ENCODE data around the gene GSDMA.

Gene GSDMA

DNA sequence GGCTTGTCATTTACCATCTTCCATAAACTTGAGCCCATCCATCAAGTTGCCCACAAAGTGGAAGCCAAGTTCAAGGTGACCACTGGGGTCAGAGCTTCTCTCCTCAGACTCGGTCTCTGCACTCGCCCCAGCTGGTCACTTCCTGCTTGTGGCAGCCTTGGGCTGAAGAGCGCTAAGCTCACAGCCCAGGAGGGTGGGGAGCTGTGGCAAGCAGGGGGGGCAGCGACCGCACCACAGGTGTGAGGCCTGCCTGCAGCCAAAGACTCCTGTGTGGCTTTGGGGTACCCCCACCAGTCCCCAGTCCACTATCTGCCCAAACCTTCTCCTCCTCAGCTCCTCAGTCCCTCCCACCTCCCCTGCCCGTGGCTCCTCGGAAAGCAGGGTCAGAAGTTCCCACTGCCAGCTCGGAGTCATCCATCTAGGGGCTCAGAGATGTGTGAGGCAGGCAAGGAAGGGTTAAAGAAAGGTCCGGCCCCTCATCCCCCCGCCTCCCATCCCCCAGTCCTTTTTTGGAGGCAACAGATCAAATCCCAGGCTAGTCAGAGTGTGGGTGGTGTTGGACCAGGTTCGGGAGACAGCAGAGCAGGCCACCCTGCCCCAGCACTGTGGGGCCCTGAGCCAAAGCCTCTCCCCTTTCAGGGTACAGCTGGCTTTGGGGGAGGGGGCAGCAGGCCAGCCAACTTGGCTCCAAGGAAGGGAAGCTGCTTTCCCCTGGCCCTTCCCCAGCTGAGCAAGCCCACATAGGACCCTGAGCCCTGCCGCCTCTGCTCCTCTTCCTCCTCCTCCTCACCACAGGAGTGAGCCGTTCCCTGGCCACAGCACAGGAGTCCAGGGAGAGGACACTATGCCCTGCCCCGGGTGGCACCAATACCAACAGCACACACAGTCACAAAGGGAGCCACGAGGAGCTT is 55.7 kb downstream of the GSDMA start:
- Histone ChIP-seq H2BK15ac (ENCODE audit: low read length) (peak overlapping the region; percentile 13), H3K18ac (ENCODE audit: low read length) (peak overlapping the region; percentile 81), H3K9ac (ENCODE audit: low read depth, low read length, poor library complexity) (peak overlapping the region; percentile 64), H3K14ac (ENCODE audit: low read length) (peak overlapping the region; percentile 86), H3K4me1 (ENCODE audit: control insufficient read depth in 2 of 2, insufficient read depth in 1 of 2, low read depth in 1 of 2, low read length in 2 of 2) (peaks cover 18 to 20% of the 10 kb centered on the region in 2 donors), H3K4ac (ENCODE audit: low read length) (peak overlapping the region; percentile 38), H2BK120ac (ENCODE audit: low read depth, low read length) (no peak overlapping the region), H3K36me3 (replicated peaks in 1 of 2; ENCODE audit: control insufficient read depth in 2 of 2, insufficient read depth in 2 of 2, low read length in 2 of 2) (peaks cover 27 to 52% of the 10 kb centered on the region in 2 donors), H2AFZ (ENCODE audit: low read length) (no peak overlapping the region), H2AK5ac (ENCODE audit: low read depth, low read length) (peak overlapping the region; percentile 53), H3K27me3 (ENCODE audit: control insufficient read depth in 3 of 3, insufficient read depth in 3 of 3, low read depth in 1 of 3, low read length in 3 of 3) (no peaks in the 10 kb centered on the region), H4K91ac (ENCODE audit: low read depth, low read length, poor library complexity) (no peak overlapping the region), H3K27ac (replicated peaks; ENCODE audit: low read length) (peak overlapping the region; percentile 72), H2BK5ac (ENCODE audit: low read length) (no peak overlapping the region), H4K8ac (ENCODE audit: low read depth, low read length) (no peak overlapping the region), H3K4me3 (ENCODE audit: low read length in 2 of 2) (peak overlapping the region in 1 of 2 donors; percentile 37), H2BK12ac (ENCODE audit: low read length) (no peak overlapping the region), H3K9me3 (replicated peaks in 1 of 2; ENCODE audit: control insufficient read depth in 2 of 2, insufficient read depth in 1 of 2, low read depth in 1 of 2, low read length in 2 of 2) (no peaks in the 10 kb centered on the region), H3K4me2 (ENCODE audit: insufficient read depth, low read length, poor library complexity, severe bottlenecking) (peak overlapping the region; percentile 31), H3K79me1 (ENCODE audit: low read depth, low read length) (peaks cover 4% of the 10 kb centered on the region), H3K23ac (ENCODE audit: low read depth, low read length, poor library complexity) (peak overlapping the region; percentile 49)
- no CpG with 5 or more reads among the region's 15 CpGs for WGBS, 2 donors (ENCODE audit: extremely low coverage in 2 of 2, insufficient read length in 2 of 2, insufficient replicate concordance in 1 of 2)
- no peak for DNase-seq (ENCODE audit: low spot score)

DNA sequence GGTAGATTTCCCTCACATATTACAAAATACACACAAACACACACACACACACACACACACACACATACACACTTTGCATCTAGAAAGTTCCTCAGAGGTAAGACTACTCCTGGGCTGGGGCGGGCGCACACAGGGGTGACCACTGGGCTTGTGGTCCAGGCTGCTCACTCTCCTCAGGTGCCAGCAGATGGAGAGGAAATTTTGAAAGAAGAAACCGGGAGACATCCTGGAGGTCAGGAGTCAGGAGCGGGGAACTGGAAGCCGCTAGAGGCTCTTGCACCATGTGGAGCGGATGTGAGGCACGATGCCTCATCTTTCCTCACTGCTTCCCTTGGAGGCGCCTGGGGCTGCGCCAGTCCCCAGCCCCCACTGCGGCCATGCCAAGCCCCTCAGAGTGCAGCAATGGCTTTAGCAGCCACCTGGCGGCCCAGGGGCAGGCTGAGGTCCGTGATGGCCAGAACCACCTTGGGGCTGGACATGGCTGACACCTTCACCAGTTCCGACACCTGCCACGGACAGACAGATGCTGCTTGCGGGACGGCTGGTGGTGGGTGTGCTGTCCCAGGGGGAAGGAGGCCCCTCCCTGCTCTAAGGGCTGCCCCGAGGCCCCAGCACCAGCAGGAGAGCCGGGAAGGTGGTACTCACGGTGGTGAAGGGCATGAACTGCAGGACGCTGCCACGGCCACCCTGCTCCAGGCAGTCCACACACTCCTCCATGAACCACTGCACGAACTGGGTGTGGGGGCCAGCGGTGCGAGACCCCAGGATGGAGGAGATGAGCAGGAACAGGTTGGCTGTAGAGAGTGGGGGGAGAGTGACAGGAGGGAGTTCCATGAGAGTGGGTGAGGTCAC is 56.6 kb downstream of the GSDMA start:
- Histone ChIP-seq H3K4me1 (ENCODE audit: control insufficient read depth in 2 of 2, insufficient read depth in 1 of 2, low read depth in 1 of 2, low read length in 2 of 2) (peaks cover 18 to 20% of the 10 kb centered on the region in 2 donors), H3K18ac (ENCODE audit: low read length) (peak overlapping the region; percentile 76), H2AK5ac (ENCODE audit: low read depth, low read length) (peak overlapping the region; percentile 53), H2BK15ac (ENCODE audit: low read length) (peak overlapping the region; percentile 89), H3K27ac (replicated peaks; ENCODE audit: low read length) (peak overlapping the region; percentile 72), H3K4ac (ENCODE audit: low read length) (peak overlapping the region; percentile 38), H4K91ac (ENCODE audit: low read depth, low read length, poor library complexity) (no peak overlapping the region), H2BK12ac (ENCODE audit: low read length) (peak overlapping the region; percentile 90), H2BK5ac (ENCODE audit: low read length) (peak overlapping the region; percentile 66), H3K9me3 (replicated peaks in 1 of 2; ENCODE audit: control insufficient read depth in 2 of 2, insufficient read depth in 1 of 2, low read depth in 1 of 2, low read length in 2 of 2) (no peaks in the 10 kb centered on the region), H3K36me3 (replicated peaks in 1 of 2; ENCODE audit: control insufficient read depth in 2 of 2, insufficient read depth in 2 of 2, low read length in 2 of 2) (peaks cover 27 to 60% of the 10 kb centered on the region in 2 donors), H3K23ac (ENCODE audit: low read depth, low read length, poor library complexity) (peak overlapping the region; percentile 55), H4K8ac (ENCODE audit: low read depth, low read length) (peak overlapping the region; percentile 43), H3K27me3 (ENCODE audit: control insufficient read depth in 3 of 3, insufficient read depth in 3 of 3, low read depth in 1 of 3, low read length in 3 of 3) (no peaks in the 10 kb centered on the region), H2BK120ac (ENCODE audit: low read depth, low read length) (no peak overlapping the region), H2AFZ (ENCODE audit: low read length) (no peak overlapping the region), H3K79me1 (ENCODE audit: low read depth, low read length) (peaks cover 4% of the 10 kb centered on the region), H3K4me3 (ENCODE audit: low read length in 2 of 2) (no peak overlapping the region), H3K9ac (ENCODE audit: low read depth, low read length, poor library complexity) (peak overlapping the region; percentile 44), H3K14ac (ENCODE audit: low read length) (peak overlapping the region; percentile 56), H3K4me2 (ENCODE audit: insufficient read depth, low read length, poor library complexity, severe bottlenecking) (peak overlapping the region; percentile 31)
- WGBS, 2 donors (ENCODE audit: extremely low coverage in 2 of 2, insufficient read length in 2 of 2, insufficient replicate concordance in 1 of 2) = no CpG with 5 or more reads among the region's 24 CpGs
- no peak for DNase-seq (ENCODE audit: low spot score)

DNA sequence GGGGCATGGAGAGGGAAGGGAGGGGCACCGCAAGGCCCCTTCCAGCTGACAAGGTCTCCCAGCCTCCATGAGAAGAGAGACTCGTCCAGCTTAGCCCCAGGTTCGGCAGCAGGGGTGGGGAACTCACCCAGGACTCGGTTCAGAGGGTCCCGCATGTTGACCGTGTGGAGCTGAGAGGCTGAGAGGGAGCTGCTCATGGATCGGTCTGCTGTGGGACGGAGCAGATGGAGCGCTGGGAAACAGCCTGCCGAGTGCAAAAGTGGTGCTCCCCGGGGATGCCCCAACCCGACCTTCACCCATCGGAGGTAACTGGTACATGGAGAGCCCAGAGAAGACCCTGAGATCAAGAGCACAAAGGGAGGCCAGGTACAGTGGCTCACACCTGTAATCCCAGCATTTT is 57.3 kb downstream of the GSDMA start:
- Histone ChIP-seq H3K18ac (ENCODE audit: low read length) (no peak overlapping the region), H3K9ac (ENCODE audit: low read depth, low read length, poor library complexity) (peak overlapping the region; percentile 63), H3K4me3 (ENCODE audit: low read length in 2 of 2) (no peak overlapping the region), H3K36me3 (replicated peaks in 1 of 2; ENCODE audit: control insufficient read depth in 2 of 2, insufficient read depth in 2 of 2, low read length in 2 of 2) (peaks cover 30 to 68% of the 10 kb centered on the region in 2 donors), H2BK15ac (ENCODE audit: low read length) (no peak overlapping the region), H2BK120ac (ENCODE audit: low read depth, low read length) (no peak overlapping the region), H3K9me3 (replicated peaks in 1 of 2; ENCODE audit: control insufficient read depth in 2 of 2, insufficient read depth in 1 of 2, low read depth in 1 of 2, low read length in 2 of 2) (no peaks in the 10 kb centered on the region), H2BK12ac (ENCODE audit: low read length) (no peak overlapping the region), H3K79me1 (ENCODE audit: low read depth, low read length) (peaks cover 4% of the 10 kb centered on the region), H3K4ac (ENCODE audit: low read length) (no peak overlapping the region), H4K91ac (ENCODE audit: low read depth, low read length, poor library complexity) (no peak overlapping the region), H2AFZ (ENCODE audit: low read length) (no peak overlapping the region), H3K14ac (ENCODE audit: low read length) (no peak overlapping the region), H3K23ac (ENCODE audit: low read depth, low read length, poor library complexity) (no peak overlapping the region), H2AK5ac (ENCODE audit: low read depth, low read length) (no peak overlapping the region), H4K8ac (ENCODE audit: low read depth, low read length) (no peak overlapping the region), H3K27ac (replicated peaks; ENCODE audit: low read length) (no peak overlapping the region), H3K4me2 (ENCODE audit: insufficient read depth, low read length, poor library complexity, severe bottlenecking) (no peak overlapping the region), H3K4me1 (ENCODE audit: control insufficient read depth in 2 of 2, insufficient read depth in 1 of 2, low read depth in 1 of 2, low read length in 2 of 2) (peaks cover 13 to 16% of the 10 kb centered on the region in 2 donors), H3K27me3 (ENCODE audit: control insufficient read depth in 3 of 3, insufficient read depth in 3 of 3, low read depth in 1 of 3, low read length in 3 of 3) (no peaks in the 10 kb centered on the region), H2BK5ac (ENCODE audit: low read length) (no peak overlapping the region)
- DNase-seq (ENCODE audit: low spot score) = no peak
- no CpG with 5 or more reads among the region's 13 CpGs for WGBS, 2 donors (ENCODE audit: extremely low coverage in 2 of 2, insufficient read length in 2 of 2, insufficient replicate concordance in 1 of 2)
